HepG2 (cell line): ENCODE results near the gene CD84. TPM values are rescaled to one million over a fixed set of nuclear protein-coding genes. Genes with fewer than 3 reads are reported as not detected.

Source experiments
- ATAC-seq: fragments of 200-7000 bp; cut with Tn5 transposase; 3 replicates; pipeline ENCODE4 v1.9.1; 2020; ENCODE audit warnings: mild to moderate bottlenecking, moderate library complexity
- BruUV-seq: library from RNA; stranded (reverse); fragments of 400-500 nt; replicated peaks from 2 replicates; lab custom pipeline; 2021; lab: Mats Ljungman, UMichigan
- CTCF ChIA-PET: fragments of 300-600 bp; formaldehyde crosslinking; extraction: SDS; loops from one replicate; lab custom pipeline; 2021; ENCODE audit warnings: low total read pairs, inconsistent platforms, low intra/inter-chr PET ratio; lab: Yijun Ruan, JAX
- POLR2A ChIA-PET: fragments of 350-600 bp; sonication (Branson Sonifier 250); formaldehyde crosslinking; loops from one replicate; lab custom pipeline; 2020; ENCODE audit warnings: antibody characterized with exemption, inconsistent platforms; lab: Yijun Ruan, JAX
- DNase-seq: peaks from one replicate; pipeline ENCODE4 v3.0.0-alpha.2; 2015; ENCODE audit warnings: low spot score
- FAIRE-seq: peaks from 3 replicates; lab custom pipeline; 2011; peaks lifted over from hg19 to GRCh38; lab: Jason Lieb, UNC
- H2AFZ ChIP-seq: one replicate; pipeline ENCODE4 v1.6.1; 2011; ENCODE audit warnings: low read length, inconsistent platforms
- H3K27ac ChIP-seq: fragments of 300-600 bp; 3 replicates; pipeline ENCODE4 v1.8.0; 2011; ENCODE audit warnings: mixed run types, mild to moderate bottlenecking, mixed read lengths, low read length, inconsistent platforms; ENCODE audit not compliant: insufficient read depth; ENCODE audit errors: extremely low read length
- H3K27me3 ChIP-seq, 2 experiments: fragments of 200-600 bp in 1 of 2; 2 replicates in 1 of 2; 3 replicates in 1 of 2; pipeline versions ENCODE4 v1.6.0 to v1.8.0; 2011; ENCODE audit warnings: low read length in 2 of 2, mild to moderate bottlenecking in 2 of 2, moderate library complexity in 2 of 2, inconsistent platforms in 1 of 2; ENCODE audit not compliant: insufficient read depth in 2 of 2, control insufficient read depth in 1 of 2
- H3K36me3 ChIP-seq, 2 experiments: fragments of 200-600 bp in 1 of 2; replicated peaks in 1 of 2; 2 replicates in 1 of 2; 3 replicates in 1 of 2; pipeline versions ENCODE4 v1.5.1 to v1.8.0; 2011; ENCODE audit warnings: low read length in 2 of 2, inconsistent platforms in 1 of 2; ENCODE audit not compliant: insufficient read depth in 2 of 2, control insufficient read depth in 1 of 2
- H3K4me1 ChIP-seq: 2 replicates; pipeline ENCODE4 v1.5.1; 2012; ENCODE audit warnings: low read length, inconsistent platforms; ENCODE audit not compliant: insufficient read depth
- H3K4me2 ChIP-seq: 2 replicates; pipeline ENCODE4 v1.6.0; 2011; ENCODE audit warnings: low read depth, low read length, inconsistent platforms
- H3K4me3 ChIP-seq, 3 experiments: fragments of 200-600 bp in 1 of 3; sonication (generic), shearing (Covaris generic) in 1 of 3; replicated peaks in 1 of 3; 2 replicates each; pipeline ENCODE4 v1.5.1; 2011 to 2016; ENCODE audit warnings: low read length in 3 of 3, inconsistent platforms in 2 of 3, low read depth in 2 of 3, mild to moderate bottlenecking in 2 of 3, control low read depth in 1 of 3, mixed read lengths in 1 of 3; ENCODE audit not compliant: insufficient read depth in 1 of 3
- H3K79me2 ChIP-seq: one replicate; pipeline ENCODE4 v1.6.1; 2011; ENCODE audit warnings: low read length, inconsistent platforms; ENCODE audit not compliant: insufficient read depth
- H3K9ac ChIP-seq: 2 replicates; pipeline ENCODE4 v1.6.0; 2011; ENCODE audit warnings: mild to moderate bottlenecking, low read depth, low read length, inconsistent platforms; ENCODE audit not compliant: insufficient read depth
- H3K9me3 ChIP-seq: 2 replicates; pipeline ENCODE4 v1.5.1; 2012; ENCODE audit warnings: mild to moderate bottlenecking, low read length
- H4K20me1 ChIP-seq: 2 replicates; pipeline ENCODE4 v1.6.0; 2011; ENCODE audit warnings: inconsistent platforms, mild to moderate bottlenecking, low read length, moderate library complexity; ENCODE audit not compliant: insufficient read depth
- CCAR2 ChIP-seq: fragments of 200-400 bp; formaldehyde crosslinking; optimal IDR thresholded peaks from 2 replicates; pipeline ENCODE3; 2018; ENCODE audit warnings: low read depth, mild to moderate bottlenecking, low read length, moderate library complexity
- FLYWCH1 ChIP-seq: sonication (generic); formaldehyde crosslinking; IDR thresholded peaks from 2 replicates; pipeline ENCODE4 v1.8.1; 2023; ENCODE audit warnings: mild to moderate bottlenecking, missing genetic modification reagents
- GPN1 ChIP-seq: sonication (generic); formaldehyde crosslinking; IDR thresholded peaks from 2 replicates; pipeline ENCODE4 v1.5.1; 2020; ENCODE audit warnings: missing genetic modification reagents, borderline replicate concordance
- NPAS2 ChIP-seq: sonication (generic); formaldehyde crosslinking; IDR thresholded peaks from 2 replicates; pipeline ENCODE4 v1.8.0; 2022; ENCODE audit warnings: mild to moderate bottlenecking, missing genetic modification reagents, borderline replicate concordance
- NR2F6 ChIP-seq, 2 experiments: IDR thresholded peaks; 2 replicates each; pipeline ENCODE4 v1.6.1; 2016; ENCODE audit warnings: antibody characterized with exemption in 1 of 2, mild to moderate bottlenecking in 1 of 2
- PHF5A ChIP-seq: IDR thresholded peaks from one replicate; pipeline ENCODE4 v1.6.1; 2018; ENCODE audit warnings: low read depth, missing genetic modification reagents; ENCODE audit not compliant: unreplicated experiment
- PRDM4 ChIP-seq: sonication (generic); formaldehyde crosslinking; IDR thresholded peaks from 2 replicates; pipeline ENCODE4 v1.9.0; 2021; ENCODE audit warnings: missing genetic modification reagents, borderline replicate concordance
- SIN3A ChIP-seq: IDR thresholded peaks from 2 replicates; pipeline ENCODE4 v1.6.1; 2011; ENCODE audit warnings: low read depth, mild to moderate bottlenecking, control low read depth, low read length, borderline replicate concordance
- SKI ChIP-seq: fragments of 450-650 bp; IDR thresholded peaks from one replicate; pipeline ENCODE4 v1.6.1; 2018; ENCODE audit warnings: mild to moderate bottlenecking; ENCODE audit not compliant: partially characterized antibody
- SMAD1 ChIP-seq: sonication (generic); formaldehyde crosslinking; IDR thresholded peaks from 2 replicates; pipeline ENCODE4 v1.4.0; 2020; ENCODE audit warnings: missing genetic modification reagents, low read depth, mild to moderate bottlenecking, borderline replicate concordance
- XBP1 ChIP-seq: sonication (generic); formaldehyde crosslinking; IDR thresholded peaks from 2 replicates; pipeline ENCODE4 v1.5.0; 2020; ENCODE audit warnings: missing genetic modification reagents
- ZNF24 ChIP-seq: fragments of 450-650 bp; IDR thresholded peaks from 2 replicates; pipeline ENCODE4 v1.6.1; 2017; ENCODE audit warnings: antibody characterized with exemption, mild to moderate bottlenecking
- ZNF597 ChIP-seq: sonication (generic); formaldehyde crosslinking; IDR thresholded peaks from 2 replicates; pipeline ENCODE4 v1.5.0; 2020; ENCODE audit warnings: missing genetic modification reagents
- ZNF75D ChIP-seq: sonication (generic); formaldehyde crosslinking; IDR thresholded peaks from 2 replicates; pipeline ENCODE4 v1.8.1; 2023; ENCODE audit warnings: missing genetic modification reagents, mild to moderate bottlenecking, borderline replicate concordance
- WGBS: methylation state at CpG from one replicate; pipeline ENCODE4 v1.1.6; 2017; ENCODE audit warnings: low lambda C conversion rate; 5-methylcytosine and 5-hydroxymethylcytosine counted together
- in situ Hi-C: cut with HindIII; loops from 2 replicates; pipeline ENCODE4 v1.10.0; 2017; ENCODE audit warnings: low pct_unique_long_range_greater_than_20kb; ENCODE audit not compliant: extremely low pct_ligation_motif_present
- intact Hi-C: fragments of 100-400 bp; cut with micrococcal nuclease; formaldehyde crosslinking; loops from one replicate; pipeline ENCODE4 v1.10.0; 2022; ENCODE audit not compliant: unreplicated experiment
- polyA plus RNA-seq, 8 experiments: library from polyadenylated mRNA; depleted of rRNA in 3 of 8; stranded (reverse) in 7 of 8; unstranded in 1 of 8; fragments of >200 nt; fragmentation: Illumina TruSeq in 4 of 8; extraction: Trizol in 4 of 8; gene quantifications; 2 replicates each; pipeline versions ENCODE4 v1.2.1 to v1.2.3, GENCODE V29; 2011 to 2016; ENCODE audit warnings: low read depth in 4 of 8, missing spikeins in 1 of 8, mixed read lengths in 1 of 8; ENCODE audit not compliant: insufficient read depth in 1 of 8
- total RNA-seq, 5 experiments: library from RNA; depleted of rRNA; stranded (reverse); fragments of >200 nt; fragmentation: Illumina TruSeq; extraction: Trizol; gene quantifications; 2 replicates each; pipeline ENCODE4 v1.2.3, GENCODE V29; 2016; ENCODE audit warnings: low read depth in 1 of 5

CD84 gene
- total and polyA plus RNA-seq, 2 of the 13 experiments (the other 11 are each of a cell fraction or from before 2014, with no cell fraction given) = not detected

- no peak for FAIRE-seq
Observed at GRCh38 chr1:160521554-160521953, 57.7 kb downstream of the CD84 start.

More at GRCh38 chr1:160521554-160521953, 57.7 kb downstream of the CD84 start:
- no peak overlapping the region for H3K4me3 ChIP-seq
- CTCF ChIA-PET = no interaction called here
- 61% methylated on average over 2 of the region's 2 CpGs for WGBS
- no peaks in the 10 kb centered on the region for H3K79me2 ChIP-seq
- in situ Hi-C loops (no loop called here), intact Hi-C loops (no loop called here)
- H3K27me3 ChIP-seq = no peaks in the 10 kb centered on the region
- H3K4me2 ChIP-seq = no peak overlapping the region
- BruUV-seq = no TSS peak
- H3K27ac ChIP-seq = no peak overlapping the region
- no peaks in the 10 kb centered on the region for H3K9me3 ChIP-seq
- no peak for ATAC-seq
- no peak overlapping the region for H3K9ac ChIP-seq
- POLR2A ChIA-PET = no interaction called here
- TF ChIP-seq NPAS2 (CRISPR knock-in tag) = no peak
- no peak for TF ChIP-seq XBP1
- no peak for TF ChIP-seq ZNF24
- TF ChIP-seq CCAR2 = no peak
- no peak for TF ChIP-seq PHF5A
- TF ChIP-seq SKI = no peak
- no peak for TF ChIP-seq ZNF75D (CRISPR knock-in tag)
- no peak for TF ChIP-seq ZNF597 (CRISPR knock-in tag)
- TF ChIP-seq SMAD1 (CRISPR knock-in tag) = no peak
- TF ChIP-seq NR2F6 (IDR thresholded peaks at IDR 0.05) = no peak
- TF ChIP-seq NR2F6 (CRISPR knock-in tag; IDR thresholded peaks at IDR 0.05) = no peak
- no peak for TF ChIP-seq PRDM4 (CRISPR knock-in tag)
- TF ChIP-seq FLYWCH1 (CRISPR knock-in tag) = no peak
- TF ChIP-seq GPN1 (CRISPR knock-in tag) = no peak
- no peak for TF ChIP-seq SIN3A
- no peaks in the 10 kb centered on the region for H3K36me3 ChIP-seq
- no peaks in the 10 kb centered on the region for H4K20me1 ChIP-seq
- no peak for DNase-seq
- H2AFZ ChIP-seq = no peak overlapping the region
- H3K4me1 ChIP-seq = no peaks in the 10 kb centered on the region
